ENCODE data around the gene KDM2A. TPM values are rescaled to one million over a fixed set of nuclear protein-coding genes. Genes with fewer than 3 reads are reported as not detected.

Gene KDM2A
- total RNA-seq, 4 donors from 2014 or later, result 65.3 to 137 (median 81.2) TPM

- in situ Hi-C loops (cut with MboI; ENCODE audit: low pct_ligation_motif_present in 1 of 4, low pct_unique_long_range_greater_than_20kb in 1 of 4, low sequenced_read_pairs in 3 of 4), result no loop called here
- Histone ChIP-seq H3K36me3 (peaks cover 0 to 34% (median 11%) of the 10 kb centered on the region in 4 donors), H3K4me3 (no peak overlapping the region), H3K27me3 (no peaks in the 10 kb centered on the region), H3K27ac (no peak overlapping the region), H3K4me1 (no peaks in the 10 kb centered on the region), H3K9me3 (no peaks in the 10 kb centered on the region)
- no peak for DNase-seq
- TF ChIP-seq, protein P1, sequence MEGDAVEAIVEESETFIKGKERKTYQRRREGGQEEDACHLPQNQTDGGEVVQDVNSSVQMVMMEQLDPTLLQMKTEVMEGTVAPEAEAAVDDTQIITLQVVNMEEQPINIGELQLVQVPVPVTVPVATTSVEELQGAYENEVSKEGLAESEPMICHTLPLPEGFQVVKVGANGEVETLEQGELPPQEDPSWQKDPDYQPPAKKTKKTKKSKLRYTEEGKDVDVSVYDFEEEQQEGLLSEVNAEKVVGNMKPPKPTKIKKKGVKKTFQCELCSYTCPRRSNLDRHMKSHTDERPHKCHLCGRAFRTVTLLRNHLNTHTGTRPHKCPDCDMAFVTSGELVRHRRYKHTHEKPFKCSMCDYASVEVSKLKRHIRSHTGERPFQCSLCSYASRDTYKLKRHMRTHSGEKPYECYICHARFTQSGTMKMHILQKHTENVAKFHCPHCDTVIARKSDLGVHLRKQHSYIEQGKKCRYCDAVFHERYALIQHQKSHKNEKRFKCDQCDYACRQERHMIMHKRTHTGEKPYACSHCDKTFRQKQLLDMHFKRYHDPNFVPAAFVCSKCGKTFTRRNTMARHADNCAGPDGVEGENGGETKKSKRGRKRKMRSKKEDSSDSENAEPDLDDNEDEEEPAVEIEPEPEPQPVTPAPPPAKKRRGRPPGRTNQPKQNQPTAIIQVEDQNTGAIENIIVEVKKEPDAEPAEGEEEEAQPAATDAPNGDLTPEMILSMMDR (IDR thresholded peaks at IDR 0.05), result no peak
- TF ChIP-seq POLR2A (IDR thresholded peaks at IDR 0.05), result no peak
- no peak for TF ChIP-seq EP300 (IDR thresholded peaks at IDR 0.05; ENCODE audit: low read depth)
- intact Hi-C loops (cut with DNase I; ENCODE audit: low total_unique reads), result no loop called here
- 82 to 94% methylated on average over 1 of the region's 1 CpG for WGBS, 2 donors (ENCODE audit: low coverage in 1 of 2)
Measured at GRCh38 chr11:67178421-67178820, 59.4 kb downstream of the KDM2A start.

- Histone ChIP-seq H3K27ac (no peak overlapping the region), H3K36me3 (peaks cover 0 to 36% (median 11%) of the 10 kb centered on the region in 4 donors), H3K9me3 (no peaks in the 10 kb centered on the region), H3K27me3 (no peaks in the 10 kb centered on the region), H3K4me3 (no peak overlapping the region), H3K4me1 (no peaks in the 10 kb centered on the region)
- TF ChIP-seq POLR2AphosphoS5 (IDR thresholded peaks at IDR 0.05) (no peak), POLR2A (IDR thresholded peaks at IDR 0.05) (no peak), EP300 (IDR thresholded peaks at IDR 0.05; ENCODE audit: low read depth) (no peak)
- TF ChIP-seq, protein P1 (IDR thresholded peaks at IDR 0.05), result no peak
- 72 to 77% methylated on average over 4 of the region's 4 CpGs for WGBS, 2 donors (ENCODE audit: low coverage in 1 of 2)
- in situ Hi-C loops (cut with MboI; ENCODE audit: low pct_ligation_motif_present in 1 of 4, low pct_unique_long_range_greater_than_20kb in 1 of 4, low sequenced_read_pairs in 3 of 4), result no loop called here
- DNase-seq, result no peak
- intact Hi-C loops (cut with DNase I; ENCODE audit: low total_unique reads), result no loop called here
Measured at GRCh38 chr11:67178878-67179277, 59.8 kb downstream of the KDM2A start.

GRCh38 chr11:67179892-67180490, 60.9 kb downstream of the KDM2A start:
- Histone ChIP-seq H3K36me3 (peaks cover 0 to 39% (median 14%) of the 10 kb centered on the region in 4 donors), H3K27me3 (no peaks in the 10 kb centered on the region), H3K27ac (no peak overlapping the region), H3K9me3 (no peaks in the 10 kb centered on the region), H3K4me3 (no peak overlapping the region), H3K4me1 (no peaks in the 10 kb centered on the region)
- in situ Hi-C loops (cut with MboI; ENCODE audit: low pct_ligation_motif_present in 1 of 4, low pct_unique_long_range_greater_than_20kb in 1 of 4, low sequenced_read_pairs in 3 of 4) (no loop called here), intact Hi-C loops (cut with DNase I; ENCODE audit: low total_unique reads) (no loop called here)
- DNase-seq, result no peak
- TF ChIP-seq, protein P1 (IDR thresholded peaks at IDR 0.05), result no peak
- TF ChIP-seq POLR2AphosphoS5 (IDR thresholded peaks at IDR 0.05) (no peak), POLR2A (IDR thresholded peaks at IDR 0.05) (no peak), EP300 (IDR thresholded peaks at IDR 0.05; ENCODE audit: low read depth) (no peak)
- WGBS, 2 donors (ENCODE audit: low coverage in 1 of 2), result 84 to 86% methylated on average over 5 of the region's 5 CpGs

- H3K36me3 ChIP-seq, result peaks cover 0 to 7% (median 0%) of the 10 kb centered on the region in 4 donors
- WGBS, 2 donors (ENCODE audit: low coverage in 1 of 2), result 95 to 100% methylated on average over 2 of the region's 2 CpGs
- TF ChIP-seq POLR2A (IDR thresholded peaks at IDR 0.05) (no peak), POLR2AphosphoS5 (IDR thresholded peaks at IDR 0.05) (no peak), EP300 (IDR thresholded peaks at IDR 0.05; ENCODE audit: low read depth) (no peak)
- TF ChIP-seq, protein P1 (IDR thresholded peaks at IDR 0.05), result no peak
- peaks cover 0 to 12% (median 10%) of the 10 kb centered on the region in 4 donors for H3K4me1 ChIP-seq
- in situ Hi-C loops (cut with MboI; ENCODE audit: low pct_ligation_motif_present in 1 of 4, low pct_unique_long_range_greater_than_20kb in 1 of 4, low sequenced_read_pairs in 3 of 4), result no loop called here
- H3K4me3 ChIP-seq, result no peak overlapping the region
- no peak for DNase-seq
- intact Hi-C loops (cut with DNase I; ENCODE audit: low total_unique reads), result no loop called here
- no peak overlapping the region for H3K27ac ChIP-seq
- no peaks in the 10 kb centered on the region for H3K9me3 ChIP-seq
- no peaks in the 10 kb centered on the region for H3K27me3 ChIP-seq
Measured at GRCh38 chr11:67194096-67194495, 75.0 kb downstream of the KDM2A start.

Measured in transverse colon (tissue), 4 donors.